Measurements from ENCODE around the gene ULBP1. TPM values are rescaled to one million over a fixed set of nuclear protein-coding genes. Genes with fewer than 3 reads are reported as not detected.

The ULBP1 gene
- total RNA-seq, 1 experiment from 2014 or later, result 0.81 TPM

- no peak for TF ChIP-seq AFF4 (CRISPR knock-in tag; IDR thresholded peaks at IDR 0.05; ENCODE audit: borderline replicate concordance)
- no peak for TF ChIP-seq JAZF1 (CRISPR knock-in tag; IDR thresholded peaks at IDR 0.05)
- TF ChIP-seq MLX (CRISPR knock-in tag; IDR thresholded peaks at IDR 0.05), result no peak
- no peak for TF ChIP-seq NR3C1 (CRISPR knock-in tag; conservative IDR thresholded peaks at IDR 0.05; ENCODE audit: low read depth)
- TF ChIP-seq NFE2L1 (CRISPR knock-in tag; IDR thresholded peaks at IDR 0.05), result no peak
- TF ChIP-seq AR (CRISPR knock-in tag; IDR thresholded peaks at IDR 0.05), result no peak
Observed at GRCh38 chr6:149987602-149988107, 23.9 kb downstream of the ULBP1 start (continued).

GRCh38 chr6:149988550-149989346 is 25.0 kb downstream of the ULBP1 start:
- CTCF ChIA-PET, result interaction anchor here (1.7 kb wide), 1 partner anchor 28 kb away, joined by 4 read pairs; no protein-coding TSS in a partner anchor

More at GRCh38 chr6:149988550-149989346, 25.0 kb downstream of the ULBP1 start:
- H3K4me1 Mint-ChIP-seq, result peaks cover 37% of the 10 kb centered on the region
- H3K36me3 Mint-ChIP-seq, result no peaks in the 10 kb centered on the region
- H3K27ac Mint-ChIP-seq, result no peak overlapping the region
- H3K27me3 Mint-ChIP-seq (ENCODE audit: low read depth), result peaks cover 100% of the 10 kb centered on the region
- peak overlapping the region; percentile 5 for H3K4me3 Mint-ChIP-seq
- POLR2A ChIA-PET, result no interaction called here
- H3K9me3 Mint-ChIP-seq, result no peaks in the 10 kb centered on the region
- ATAC-seq (peak; percentile 72), DNase-seq (ENCODE audit: low spot score) (peak; percentile 72)
- 0 out of 2 replicates have a peak, but pooled peaks have one; percentile 14 for TF ChIP-seq USF2 (CRISPR knock-in tag; IDR thresholded peaks at IDR 0.05)
- TF ChIP-seq JUN (CRISPR knock-in tag; IDR thresholded peaks at IDR 0.05), result no peak
- TF ChIP-seq NR2C2 (CRISPR knock-in tag; IDR thresholded peaks at IDR 0.05), result no peak
- TF ChIP-seq ZNF532 (CRISPR knock-in tag; IDR thresholded peaks at IDR 0.05; ENCODE audit: borderline replicate concordance), result no peak
- peak; percentile 56; the same call in 1 of the 2 replicates for TF ChIP-seq ESRRA (CRISPR knock-in tag; IDR thresholded peaks at IDR 0.05; ENCODE audit: borderline replicate concordance)

All from WTC11 (cell line).